Uterus (tissue), 2 donors: ENCODE results near the gene SASH1.

Experiments
- POLR2A ChIP-seq, 2 donors: fragments of 450-650 bp; IDR thresholded peaks; one replicate each; pipeline ENCODE4 v1.6.1; 2016; ENCODE audit warnings: antibody characterized with exemption in 2 of 2, mild to moderate bottlenecking in 1 of 2, moderate library complexity in 1 of 2
- TF ChIP-seq, protein P1 (sequence below), 4 experiments: fragments of 200-600 bp in 2 of 4; fragments of 450-650 bp in 2 of 4; sonication (generic) in 2 of 4; IDR thresholded peaks; one replicate each; pipeline ENCODE4 v1.5.1; 2016 to 2019; ENCODE audit warnings: antibody characterized with exemption in 4 of 4, mild to moderate bottlenecking in 2 of 4, moderate library complexity in 1 of 4

DNA sequence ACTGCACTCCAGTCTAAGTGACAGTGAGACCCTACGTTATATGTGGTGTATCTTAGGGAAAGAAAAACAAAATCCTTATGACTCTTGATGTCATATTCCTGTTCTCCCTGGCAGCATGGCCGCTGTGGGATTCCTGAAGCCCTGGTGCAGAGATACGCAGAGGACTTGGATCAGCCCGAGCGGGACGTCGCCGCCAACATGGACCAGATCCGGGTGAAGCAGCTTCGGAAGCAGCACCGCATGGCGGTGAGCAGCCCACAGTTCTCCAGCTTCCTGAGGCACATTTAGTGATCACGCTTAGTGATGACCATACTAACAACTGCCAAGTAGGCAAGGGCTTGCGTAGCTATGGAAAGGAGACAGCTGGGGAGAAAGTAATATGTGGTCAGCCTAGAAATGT, 203.3 kb downstream of the SASH1 start:
- TF ChIP-seq POLR2A (IDR thresholded peaks at IDR 0.05) = no peak
- TF ChIP-seq, protein P1, sequence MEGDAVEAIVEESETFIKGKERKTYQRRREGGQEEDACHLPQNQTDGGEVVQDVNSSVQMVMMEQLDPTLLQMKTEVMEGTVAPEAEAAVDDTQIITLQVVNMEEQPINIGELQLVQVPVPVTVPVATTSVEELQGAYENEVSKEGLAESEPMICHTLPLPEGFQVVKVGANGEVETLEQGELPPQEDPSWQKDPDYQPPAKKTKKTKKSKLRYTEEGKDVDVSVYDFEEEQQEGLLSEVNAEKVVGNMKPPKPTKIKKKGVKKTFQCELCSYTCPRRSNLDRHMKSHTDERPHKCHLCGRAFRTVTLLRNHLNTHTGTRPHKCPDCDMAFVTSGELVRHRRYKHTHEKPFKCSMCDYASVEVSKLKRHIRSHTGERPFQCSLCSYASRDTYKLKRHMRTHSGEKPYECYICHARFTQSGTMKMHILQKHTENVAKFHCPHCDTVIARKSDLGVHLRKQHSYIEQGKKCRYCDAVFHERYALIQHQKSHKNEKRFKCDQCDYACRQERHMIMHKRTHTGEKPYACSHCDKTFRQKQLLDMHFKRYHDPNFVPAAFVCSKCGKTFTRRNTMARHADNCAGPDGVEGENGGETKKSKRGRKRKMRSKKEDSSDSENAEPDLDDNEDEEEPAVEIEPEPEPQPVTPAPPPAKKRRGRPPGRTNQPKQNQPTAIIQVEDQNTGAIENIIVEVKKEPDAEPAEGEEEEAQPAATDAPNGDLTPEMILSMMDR (IDR thresholded peaks at IDR 0.05) = no peak
